ENCODE data around the gene FNDC10. TPM values are rescaled to one million over a fixed set of nuclear protein-coding genes. Genes with fewer than 3 reads are reported as not detected.

The FNDC10 gene
- total RNA-seq, 1 donor from 2014 or later: 9.2 TPM

GRCh38 chr1:1627829-1628753, 28.2 kb upstream of the FNDC10 start:
- TF ChIP-seq, protein P1, sequence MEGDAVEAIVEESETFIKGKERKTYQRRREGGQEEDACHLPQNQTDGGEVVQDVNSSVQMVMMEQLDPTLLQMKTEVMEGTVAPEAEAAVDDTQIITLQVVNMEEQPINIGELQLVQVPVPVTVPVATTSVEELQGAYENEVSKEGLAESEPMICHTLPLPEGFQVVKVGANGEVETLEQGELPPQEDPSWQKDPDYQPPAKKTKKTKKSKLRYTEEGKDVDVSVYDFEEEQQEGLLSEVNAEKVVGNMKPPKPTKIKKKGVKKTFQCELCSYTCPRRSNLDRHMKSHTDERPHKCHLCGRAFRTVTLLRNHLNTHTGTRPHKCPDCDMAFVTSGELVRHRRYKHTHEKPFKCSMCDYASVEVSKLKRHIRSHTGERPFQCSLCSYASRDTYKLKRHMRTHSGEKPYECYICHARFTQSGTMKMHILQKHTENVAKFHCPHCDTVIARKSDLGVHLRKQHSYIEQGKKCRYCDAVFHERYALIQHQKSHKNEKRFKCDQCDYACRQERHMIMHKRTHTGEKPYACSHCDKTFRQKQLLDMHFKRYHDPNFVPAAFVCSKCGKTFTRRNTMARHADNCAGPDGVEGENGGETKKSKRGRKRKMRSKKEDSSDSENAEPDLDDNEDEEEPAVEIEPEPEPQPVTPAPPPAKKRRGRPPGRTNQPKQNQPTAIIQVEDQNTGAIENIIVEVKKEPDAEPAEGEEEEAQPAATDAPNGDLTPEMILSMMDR (IDR thresholded peaks at IDR 0.05; ENCODE audit: insufficient read depth, low read length, poor library complexity, severe bottlenecking): no peak
- peaks cover 28% of the 10 kb centered on the region for H3K27me3 ChIP-seq (ENCODE audit: control insufficient read depth, insufficient read depth, low read length)
- H3K36me3 ChIP-seq (ENCODE audit: control insufficient read depth, insufficient read depth, low read length): no peaks in the 10 kb centered on the region
- DNase-seq (ENCODE audit: low read depth): no peak
- no peak overlapping the region for H3K4me3 ChIP-seq (ENCODE audit: low read depth, low read length)

- TF ChIP-seq, protein P1 (IDR thresholded peaks at IDR 0.05; ENCODE audit: insufficient read depth, low read length, poor library complexity, severe bottlenecking): no peak
- Histone ChIP-seq H3K36me3 (ENCODE audit: control insufficient read depth, insufficient read depth, low read length) (no peaks in the 10 kb centered on the region), H3K4me3 (ENCODE audit: low read depth, low read length) (no peak overlapping the region), H3K27me3 (ENCODE audit: control insufficient read depth, insufficient read depth, low read length) (peaks cover 28% of the 10 kb centered on the region)
- DNase-seq (ENCODE audit: low read depth): no peak
These were observed 27.4 kb upstream of the FNDC10 start for GRCh38 chr1:1627261-1627828.

DNA sequence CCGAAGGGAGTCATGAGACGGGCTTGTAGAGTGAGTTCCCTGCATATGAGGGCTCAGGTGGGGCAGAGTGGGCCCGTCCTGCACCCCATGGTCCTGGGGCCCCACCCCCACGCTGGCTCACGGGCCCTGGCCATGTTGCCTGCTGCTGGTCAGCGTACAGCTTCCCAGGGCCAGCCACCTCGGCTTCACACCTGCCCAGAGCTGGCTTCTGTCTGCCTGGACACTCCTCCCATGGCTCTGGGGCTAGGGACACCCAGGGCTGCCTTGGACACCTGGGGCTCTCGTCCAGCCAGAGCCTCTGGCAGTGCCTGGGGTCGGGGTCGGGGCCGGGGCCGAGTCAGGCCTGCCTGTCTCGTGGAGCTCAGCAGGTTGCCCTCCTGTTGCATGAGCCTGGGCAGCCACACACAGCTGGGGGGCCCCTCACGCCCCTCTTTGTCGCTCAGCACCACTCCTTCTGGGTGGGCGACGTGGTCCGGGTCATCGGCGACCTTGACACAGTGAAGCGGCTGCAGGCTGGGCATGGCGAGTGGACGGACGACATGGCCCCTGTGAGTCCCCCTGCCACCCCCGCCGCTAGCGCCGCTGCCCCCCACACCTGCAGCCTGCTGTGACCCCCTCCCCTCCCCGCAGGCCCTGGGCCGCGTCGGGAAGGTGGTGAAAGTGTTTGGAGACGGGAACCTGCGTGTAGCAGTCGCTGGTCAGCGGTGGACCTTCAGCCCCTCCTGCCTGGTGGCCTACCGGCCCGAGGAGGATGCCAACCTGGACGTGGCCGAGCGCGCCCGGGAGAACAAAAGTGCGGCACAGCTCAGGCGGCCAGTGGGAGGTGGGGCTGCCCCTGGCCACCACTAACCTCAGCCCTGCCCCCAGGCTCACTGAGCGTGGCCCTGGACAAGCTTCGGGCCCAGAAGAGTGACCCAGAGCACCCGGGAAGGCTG, 26.5 kb upstream of the FNDC10 start:
- H3K27me3 ChIP-seq (ENCODE audit: control insufficient read depth, insufficient read depth, low read length): peaks cover 19% of the 10 kb centered on the region
- no peak overlapping the region for H3K4me3 ChIP-seq (ENCODE audit: low read depth, low read length)
- no peak for DNase-seq (ENCODE audit: low read depth)
- TF ChIP-seq, protein P1 (IDR thresholded peaks at IDR 0.05; ENCODE audit: insufficient read depth, low read length, poor library complexity, severe bottlenecking): no peak
- H3K36me3 ChIP-seq (ENCODE audit: control insufficient read depth, insufficient read depth, low read length): no peaks in the 10 kb centered on the region

DNA sequence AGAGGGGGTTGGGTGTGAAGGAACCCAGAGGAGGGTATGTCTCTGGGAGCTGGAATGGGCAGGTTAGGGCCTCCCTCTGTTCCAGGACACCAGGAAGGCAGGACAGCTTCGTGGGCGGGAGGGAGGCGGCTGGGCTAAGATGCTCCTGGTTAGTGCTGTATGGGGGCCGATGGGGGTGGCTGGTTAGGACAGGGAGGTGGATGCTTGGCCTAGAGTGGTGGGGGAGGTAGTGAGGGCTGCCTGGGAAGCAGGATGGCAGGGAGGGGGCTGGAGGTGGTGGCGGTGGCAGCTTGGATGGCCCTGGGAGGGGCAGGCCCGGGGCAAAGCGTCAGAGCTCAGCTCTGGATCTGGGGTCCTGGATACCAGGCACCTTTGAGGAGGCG, 25.9 kb upstream of the FNDC10 start:
- DNase-seq (ENCODE audit: low read depth): no peak
- TF ChIP-seq, protein P1 (IDR thresholded peaks at IDR 0.05; ENCODE audit: insufficient read depth, low read length, poor library complexity, severe bottlenecking): no peak
- H3K36me3 ChIP-seq (ENCODE audit: control insufficient read depth, insufficient read depth, low read length): no peaks in the 10 kb centered on the region

GRCh38 chr1:1625404-1625775, 25.5 kb upstream of the FNDC10 start:
- no peak for DNase-seq (ENCODE audit: low read depth)
- TF ChIP-seq, protein P1 (IDR thresholded peaks at IDR 0.05; ENCODE audit: insufficient read depth, low read length, poor library complexity, severe bottlenecking): no peak
- no peak overlapping the region for H3K4me3 ChIP-seq (ENCODE audit: low read depth, low read length)
- H3K27me3 ChIP-seq (ENCODE audit: control insufficient read depth, insufficient read depth, low read length): peaks cover 8% of the 10 kb centered on the region
- no peaks in the 10 kb centered on the region for H3K36me3 ChIP-seq (ENCODE audit: control insufficient read depth, insufficient read depth, low read length)

More for the DNA sequence above, 25.9 kb upstream of the FNDC10 start:
- no peak overlapping the region for H3K4me3 ChIP-seq (ENCODE audit: low read depth, low read length)
- H3K27me3 ChIP-seq (ENCODE audit: control insufficient read depth, insufficient read depth, low read length): peaks cover 13% of the 10 kb centered on the region
